ENCODE results near the gene LCNL1. TPM values are rescaled to one million over a fixed set of nuclear protein-coding genes. Genes with fewer than 3 reads are reported as not detected.

Gene LCNL1
- total and polyA plus RNA-seq, 2 of the 13 experiments (the other 11 are each of a cell fraction or from before 2014, with no cell fraction given), result not detected

- TF ChIP-seq SALL1 (CRISPR knock-in tag; IDR thresholded peaks at IDR 0.05) (no peak; the same call in 1 of the 2 replicates), RARA (CRISPR knock-in tag; IDR thresholded peaks at IDR 0.05) (no peak), PLRG1 (conservative IDR thresholded peaks at IDR 0.05) (no peak), SMARCE1 (IDR thresholded peaks at IDR 0.05; ENCODE audit: borderline replicate concordance) (no peak), GABPB1 (CRISPR knock-in tag; IDR thresholded peaks at IDR 0.05) (peak; percentile 38; the same call in 1 of the 2 replicates), ZNF512B (CRISPR knock-in tag; IDR thresholded peaks at IDR 0.05; ENCODE audit: borderline replicate concordance) (no peak), ZBTB7B (CRISPR knock-in tag; IDR thresholded peaks at IDR 0.05) (0 out of 2 replicates have a peak, but pooled peaks have one; percentile 49), SPEN (CRISPR knock-in tag; IDR thresholded peaks at IDR 0.05; ENCODE audit: low read depth) (peak; percentile 40; the same call in 1 of the 2 replicates), ESRRA (CRISPR knock-in tag; IDR thresholded peaks at IDR 0.05; ENCODE audit: low read depth) (no peak), TCF7L2 (IDR thresholded peaks at IDR 0.05; ENCODE audit: low read depth, low read length) (no peak), RFX1 (IDR thresholded peaks at IDR 0.05) (no peak), ZNF652 (CRISPR knock-in tag; IDR thresholded peaks at IDR 0.05; ENCODE audit: borderline replicate concordance, low read depth) (no peak), ZNF232 (CRISPR knock-in tag; IDR thresholded peaks at IDR 0.05; ENCODE audit: borderline replicate concordance) (no peak), PCBP1 (IDR thresholded peaks at IDR 0.05; ENCODE audit: borderline replicate concordance, low read depth, low read length) (no peak), EP300 (IDR thresholded peaks at IDR 0.05; ENCODE audit: low read depth in 2 of 2, low read length in 2 of 2) (no peak), EP300 (CRISPR knock-in tag; IDR thresholded peaks at IDR 0.05; ENCODE audit: borderline replicate concordance) (no peak), ZNF513 (CRISPR knock-in tag; conservative IDR thresholded peaks at IDR 0.05) (no peak), STAG1 (CRISPR knock-in tag; IDR thresholded peaks at IDR 0.05) (peak; percentile 96), ATF2 (CRISPR knock-in tag; IDR thresholded peaks at IDR 0.05) (peak; percentile 59; the same call in 1 of the 2 replicates), ZNF598 (CRISPR knock-in tag; IDR thresholded peaks at IDR 0.05; ENCODE audit: borderline replicate concordance) (peak; percentile 74; the same call in 1 of the 2 replicates), ZNF354B (CRISPR knock-in tag; IDR thresholded peaks at IDR 0.05) (no peak), AGO2 (optimal IDR thresholded peaks at IDR 0.05; ENCODE audit: low read depth, low read length) (no peak), NCOR1 (IDR thresholded peaks at IDR 0.05; ENCODE audit: borderline replicate concordance, low read length) (no peak), GATAD2A (CRISPR knock-in tag; IDR thresholded peaks at IDR 0.05) (0 out of 2 replicates have a peak, but pooled peaks have one; percentile 48), SRSF9 (IDR thresholded peaks at IDR 0.05; ENCODE audit: borderline replicate concordance, insufficient read depth, low read depth, low read length, poor library complexity, severe bottlenecking) (no peak), ZC3H4 (CRISPR knock-in tag; IDR thresholded peaks at IDR 0.05; ENCODE audit: borderline replicate concordance) (no peak)
Observed at GRCh38 chr9:137034709-137035506, 52.1 kb downstream of the LCNL1 start (continued).
